K562 (cell line): ENCODE results near the gene ZFPM1. TPM values are rescaled to one million over a fixed set of nuclear protein-coding genes. Genes with fewer than 3 reads are reported as not detected.

Experiments used
- ARNT ChIP-seq, 2 experiments: fragments of 450-650 bp; IDR thresholded peaks; 2 replicates each; pipeline ENCODE4 v1.6.1; 2016; ENCODE audit warnings: mild to moderate bottlenecking in 1 of 2
- BRCA1 ChIP-seq, 2 experiments: fragments of 450-650 bp in 1 of 2; sonication (generic) in 1 of 2; formaldehyde crosslinking in 1 of 2; IDR thresholded peaks; 2 replicates each; pipeline versions ENCODE4 v1.5.0 to v1.6.1; 2017 to 2020; ENCODE audit warnings: mild to moderate bottlenecking in 1 of 2, missing genetic modification reagents in 1 of 2
- BRF1 ChIP-seq: IDR thresholded peaks from 3 replicates; pipeline ENCODE4 v1.6.1; 2011; ENCODE audit warnings: borderline replicate concordance, mild to moderate bottlenecking; ENCODE audit not compliant: insufficient read length; ENCODE audit errors: extremely low read depth
- ELF4 ChIP-seq: fragments of 450-650 bp; formaldehyde crosslinking; IDR thresholded peaks from 2 replicates; pipeline ENCODE4 v1.4.0; 2022; ENCODE audit warnings: missing genetic modification characterization
- EP300 ChIP-seq: IDR thresholded peaks from 2 replicates; pipeline ENCODE4 v1.6.1; 2012; ENCODE audit warnings: low read length, improper control_type of control experiment
- FOS ChIP-seq: IDR thresholded peaks from 3 replicates; pipeline ENCODE4 v1.6.1; 2011; ENCODE audit not compliant: insufficient read length; ENCODE audit errors: extremely low read depth
- HSF4 ChIP-seq: fragments of 250-450 bp; sonication (Bioruptor Pico); IDR thresholded peaks from 2 replicates; pipeline ENCODE4 v2.1.2; 2022; ENCODE audit warnings: mild to moderate bottlenecking, moderate library complexity, borderline replicate concordance
- IRF1 ChIP-seq: sonication (generic); formaldehyde crosslinking; IDR thresholded peaks from 2 replicates; pipeline ENCODE4 v1.8.0; 2022; ENCODE audit warnings: missing genetic modification reagents, mild to moderate bottlenecking, borderline replicate concordance
- LEF1 ChIP-seq: fragments of 450-650 bp; IDR thresholded peaks from 2 replicates; pipeline ENCODE4 v1.6.1; 2016; ENCODE audit warnings: mild to moderate bottlenecking
- MBD1 ChIP-seq: fragments of 250-450 bp; sonication (Bioruptor Pico); IDR thresholded peaks from 2 replicates; pipeline ENCODE4 v1.8.0; 2022; ENCODE audit warnings: inconsistent platforms
- MEF2D ChIP-seq: conservative IDR thresholded peaks from 2 replicates; pipeline ENCODE4 v1.6.1; 2016; ENCODE audit warnings: low read depth, missing genetic modification characterization, missing compliant biosample characterization
- NCOA2 ChIP-seq, 2 experiments: fragments of 450-650 bp; IDR thresholded peaks; 2 replicates each; pipeline ENCODE4 v1.6.1; 2018; ENCODE audit warnings: mild to moderate bottlenecking in 2 of 2, moderate library complexity in 1 of 2; ENCODE audit not compliant: partially characterized antibody in 2 of 2
- NCOA4 ChIP-seq: fragments of 450-650 bp; IDR thresholded peaks from 2 replicates; pipeline ENCODE4 v1.6.1; 2018; ENCODE audit warnings: mild to moderate bottlenecking; ENCODE audit not compliant: partially characterized antibody
- NCOA6 ChIP-seq: fragments of 450-650 bp; IDR thresholded peaks from 2 replicates; pipeline ENCODE4 v1.6.1; 2017; ENCODE audit warnings: mild to moderate bottlenecking
- PREB ChIP-seq: sonication (generic); formaldehyde crosslinking; IDR thresholded peaks from 2 replicates; pipeline ENCODE4 v1.8.1; 2023; ENCODE audit warnings: mild to moderate bottlenecking, missing genetic modification reagents
- PRPF4 ChIP-seq: fragments of 200-400 bp; formaldehyde crosslinking; IDR thresholded peaks from one replicate; pipeline ENCODE4 v1.6.1; 2017; ENCODE audit warnings: low read length, low read depth, mild to moderate bottlenecking; ENCODE audit not compliant: insufficient read depth, poor library complexity, severe bottlenecking
- SMARCC2 ChIP-seq: fragments of 450-650 bp; IDR thresholded peaks from 2 replicates; pipeline ENCODE4 v1.6.1; 2017; ENCODE audit warnings: antibody characterized with exemption, moderate library complexity, mild to moderate bottlenecking, low read depth
- THRAP3 ChIP-seq: fragments of 450-650 bp; IDR thresholded peaks from 2 replicates; pipeline ENCODE4 v1.6.1; 2016; ENCODE audit warnings: mild to moderate bottlenecking, inconsistent platforms, borderline replicate concordance
- TRIM25 ChIP-seq: fragments of 450-650 bp; IDR thresholded peaks from 2 replicates; pipeline ENCODE4 v1.7.0; 2016; ENCODE audit warnings: borderline replicate concordance
- ZNF134 ChIP-seq: fragments of 250-450 bp; sonication (Bioruptor Pico); conservative IDR thresholded peaks from 2 replicates; pipeline ENCODE4 v1.4.0; 2020
- ZNF263 ChIP-seq: sonication (generic); formaldehyde crosslinking; IDR thresholded peaks from 2 replicates; pipeline ENCODE4 v1.8.0; 2022; ENCODE audit warnings: mild to moderate bottlenecking, missing genetic modification reagents, borderline replicate concordance
- ZNF324 ChIP-seq: fragments of 250-450 bp; sonication (Bioruptor Pico); IDR thresholded peaks from 2 replicates; pipeline ENCODE4 v1.4.0; 2020; ENCODE audit warnings: mild to moderate bottlenecking
- polyA plus RNA-seq, 8 experiments: library from polyadenylated mRNA; depleted of rRNA in 4 of 8; stranded (reverse) in 5 of 8; unstranded in 3 of 8; fragments of >200 nt; fragmentation: Nextera tagmentation in 2 of 8; fragmentation: Illumina TruSeq in 1 of 8; extraction: Ambion mirVana in 2 of 8; extraction: Trizol in 1 of 8; gene quantifications; 2 replicates each; pipeline versions ENCODE4 v1.2.1 to v1.2.3, GENCODE V29; 2011 to 2014; ENCODE audit warnings: inconsistent platforms in 1 of 8, missing spikeins in 1 of 8
- total RNA-seq, 7 experiments: library from RNA; depleted of rRNA in 6 of 7; stranded (reverse); fragments of >200 nt in 6 of 7; fragmentation: Illumina TruSeq in 2 of 7; extraction: Trizol in 2 of 7; gene quantifications; 2 replicates each; pipeline versions ENCODE4 v1.2.1 to v1.2.3, GENCODE V29; 2011 to 2021; ENCODE audit warnings: low replicate concordance in 1 of 7

Gene ZFPM1
- total and polyA plus RNA-seq, 9 of the 15 experiments (the other 6 are each of a cell fraction or from before 2014, with no cell fraction given) = 0.03 to 35.9 (median 1.4) TPM

GRCh38 chr16:88491560-88492310 is 38.7 kb downstream of the ZFPM1 start (continued):
- TF ChIP-seq HSF4 (CRISPR knock-in tag) = peak; percentile 90; the same call in 1 of the 2 replicates
- peak in 1 of 2 experiments; percentile 93 for TF ChIP-seq NCOA2 (IDR thresholded peaks at IDR 0.05; ENCODE audit: partially characterized antibody in 2 of 2)
- peak; percentile 85 for TF ChIP-seq ELF4 (CRISPR knock-in tag)
- TF ChIP-seq SMARCC2 = peak; percentile 96
- TF ChIP-seq EP300 = peak; percentile 98
- TF ChIP-seq MBD1 = no peak
- TF ChIP-seq LEF1 = peak; percentile 84
- TF ChIP-seq ZNF324 = no peak
- peak; percentile 77 to 92; a peak in 2 of 4 replicates for TF ChIP-seq ARNT (IDR thresholded peaks at IDR 0.05)
- no peak for TF ChIP-seq FOS
- TF ChIP-seq IRF1 (CRISPR knock-in tag) = no peak
- TF ChIP-seq BRCA1 (IDR thresholded peaks at IDR 0.05) = no peak
- no peak for TF ChIP-seq BRCA1 (CRISPR knock-in tag; IDR thresholded peaks at IDR 0.05)
- TF ChIP-seq PRPF4 = no peak
- no peak for TF ChIP-seq PREB (CRISPR knock-in tag)
- TF ChIP-seq ZNF134 = peak; percentile 74
- TF ChIP-seq NCOA6 = no peak
- TF ChIP-seq THRAP3 = 0 out of 2 replicates have a peak, but pooled peaks have one; percentile 82
- peak; percentile 78; the same call in 1 of the 2 replicates for TF ChIP-seq ZNF263 (CRISPR knock-in tag)
- TF ChIP-seq TRIM25 = peak; percentile 96; the same call in 1 of the 2 replicates
- no peak for TF ChIP-seq BRF1
- TF ChIP-seq NCOA4 = no peak
- TF ChIP-seq MEF2D (tag) = peak; percentile 87
